ENCODE results near the gene GRM2.

Gene GRM2

DNA sequence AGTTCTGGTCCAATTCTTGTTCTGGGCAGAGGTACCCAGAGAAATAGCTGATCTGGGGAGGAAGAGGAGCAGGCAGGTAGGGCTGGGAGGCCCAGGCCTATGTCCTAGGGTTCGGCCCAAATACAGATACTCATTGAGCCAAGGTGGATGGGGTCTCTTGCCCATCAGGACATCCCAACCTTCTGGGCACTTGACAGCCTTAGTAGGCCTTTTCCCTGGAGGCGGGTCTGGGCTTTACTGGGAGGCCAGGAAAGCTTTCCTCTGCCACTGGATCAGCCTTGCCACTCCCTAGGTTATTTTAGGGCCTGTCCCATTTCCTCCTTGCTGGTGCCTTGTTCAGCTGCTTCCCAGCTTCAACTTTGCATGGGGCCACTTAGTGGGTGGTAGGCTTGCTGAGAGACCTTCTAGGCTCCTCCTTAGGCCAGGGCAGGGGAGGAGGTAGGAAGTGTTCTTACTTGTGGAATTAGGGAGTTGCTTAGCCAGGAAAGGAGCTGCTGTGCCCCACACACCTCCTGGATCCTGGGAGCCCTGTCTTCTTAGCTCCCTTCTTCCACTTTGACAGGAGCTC lies 26.1 kb upstream of the GRM2 start:
- DNase-seq: no peak

- DNase-seq: peak in 1 of 2 experiments; percentile 46
Observed at GRCh38 chr3:51681453-51681852, 25.4 kb upstream of the GRM2 start.

- DNase-seq: peak; percentile 75 to 82
Observed at GRCh38 chr3:51682079-51682478, 24.8 kb upstream of the GRM2 start.

GRCh38 chr3:51682526-51682925 lies 24.3 kb upstream of the GRM2 start:
- no peak for DNase-seq

DNA sequence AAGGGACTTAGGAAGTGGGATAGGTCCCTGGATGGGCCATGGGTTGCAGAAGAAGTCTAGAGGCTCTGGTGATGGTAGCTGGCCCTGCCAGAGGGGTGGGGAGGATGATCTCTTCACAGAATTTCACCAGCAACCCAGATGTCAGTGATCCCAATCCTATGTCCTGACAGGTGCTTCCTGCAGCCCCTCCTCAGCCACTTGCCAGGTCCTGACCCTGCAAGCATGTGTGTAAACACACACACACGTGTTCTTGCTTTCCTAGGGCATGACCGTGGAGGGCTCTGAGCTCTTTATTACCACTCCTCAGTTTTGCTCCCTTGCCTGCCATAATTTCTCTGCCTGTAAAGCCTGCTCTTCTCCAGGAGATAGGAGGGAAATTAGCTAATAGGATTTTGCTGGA lies 23.3 kb upstream of the GRM2 start:
- DNase-seq: no peak

- DNase-seq: no peak
Observed at GRCh38 chr3:51684971-51685751, 21.7 kb upstream of the GRM2 start.

GRCh38 chr3:51686056-51686455 lies 20.8 kb upstream of the GRM2 start:
- no peak for DNase-seq

GRCh38 chr3:51686512-51687215 lies 20.2 kb upstream of the GRM2 start:
- peak; percentile 86 to 87 for DNase-seq

- no peak for DNase-seq
Observed at GRCh38 chr3:51687431-51688205, 19.2 kb upstream of the GRM2 start.

GRCh38 chr3:51688206-51688600 lies 18.7 kb upstream of the GRM2 start:
- no peak for DNase-seq

- no peak for DNase-seq
Observed at GRCh38 chr3:51691021-51691420, 15.8 kb upstream of the GRM2 start.

DNA sequence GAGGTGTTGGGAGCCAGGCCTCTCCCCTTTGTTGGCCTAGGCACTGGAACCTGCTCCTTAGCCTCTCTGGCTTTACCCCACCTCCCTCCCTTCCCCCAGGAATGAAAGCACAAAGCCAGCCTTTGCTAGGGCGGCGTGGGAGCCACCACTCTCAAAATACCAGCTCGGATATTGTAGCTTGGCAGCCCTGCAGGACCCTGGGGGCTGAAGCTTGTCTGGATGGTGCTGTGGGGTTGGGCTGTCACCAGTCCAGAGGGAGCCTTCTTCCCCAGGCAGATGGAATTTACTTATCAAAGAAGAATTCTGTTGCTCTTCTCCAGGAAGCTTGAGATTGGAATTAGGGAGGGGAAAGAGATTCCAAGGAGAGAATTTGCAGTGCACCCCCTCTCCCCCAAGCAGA lies 14.9 kb upstream of the GRM2 start:
- DNase-seq: no peak

- DNase-seq: no peak
Observed at GRCh38 chr3:51692980-51693395, 13.9 kb upstream of the GRM2 start.

DNA sequence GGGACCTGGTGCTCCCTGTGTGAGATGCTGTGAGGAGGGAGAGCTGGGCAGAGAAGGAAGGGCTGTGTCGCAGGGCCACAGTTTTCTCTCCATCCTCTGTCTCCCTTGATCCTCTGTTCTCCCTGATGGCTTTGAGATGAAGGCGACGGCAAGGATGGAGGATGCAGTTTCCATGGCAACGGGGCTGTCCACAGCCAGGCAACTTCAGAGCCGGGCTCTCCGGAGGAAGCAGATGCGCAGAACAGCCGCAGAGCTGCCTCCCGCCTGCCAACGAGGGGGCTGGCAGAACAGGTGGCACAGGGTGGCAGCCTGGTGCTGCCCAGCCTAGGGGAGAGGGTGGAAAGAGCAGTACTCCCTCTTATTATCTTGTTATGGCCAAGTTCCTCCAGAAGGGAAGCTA lies 9.9 kb upstream of the GRM2 start:
- DNase-seq: no peak

DNA sequence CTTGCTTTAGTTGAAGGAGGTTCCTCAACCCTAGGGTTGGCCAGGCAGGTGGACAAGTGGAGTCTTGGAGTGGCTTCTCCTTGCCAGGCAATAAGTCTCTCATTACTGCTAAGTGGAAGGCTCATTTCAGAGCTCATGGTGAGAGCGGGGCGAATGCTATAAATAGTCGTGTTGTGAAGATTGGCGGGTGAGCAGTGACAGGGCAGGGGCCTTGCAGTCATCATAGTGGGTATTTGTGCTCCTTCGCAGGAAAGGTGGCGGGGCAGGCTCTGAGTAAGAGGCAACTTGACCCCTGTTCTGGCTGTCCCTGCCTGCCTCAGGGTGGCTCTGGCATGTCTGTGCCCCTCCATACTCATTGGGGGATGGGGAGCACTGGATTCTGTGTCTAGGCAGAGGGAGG lies 8.7 kb upstream of the GRM2 start:
- DNase-seq: no peak

DNA sequence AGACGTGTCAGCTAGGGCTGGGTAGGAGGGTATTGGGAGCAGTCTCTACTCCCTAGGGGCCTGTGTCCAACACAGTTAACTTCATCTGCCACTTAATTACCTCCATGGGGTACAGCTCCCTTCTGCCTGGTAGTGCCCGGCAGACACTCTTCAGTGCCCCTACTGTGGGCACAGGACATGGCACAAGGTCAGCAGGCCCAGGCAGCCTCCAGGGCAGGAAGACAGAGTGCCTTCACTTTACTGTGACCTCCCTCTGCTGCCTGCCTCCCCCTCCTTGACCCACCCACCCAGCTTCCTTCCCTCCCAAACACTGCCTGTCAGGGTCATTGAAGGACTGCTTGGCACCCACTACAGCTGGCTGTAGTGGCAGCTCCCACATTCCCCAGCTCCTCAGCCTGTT lies 6.5 kb upstream of the GRM2 start:
- DNase-seq: no peak

GRCh38 chr3:51702156-51702555 lies 4.7 kb upstream of the GRM2 start:
- DNase-seq: no peak

DNA sequence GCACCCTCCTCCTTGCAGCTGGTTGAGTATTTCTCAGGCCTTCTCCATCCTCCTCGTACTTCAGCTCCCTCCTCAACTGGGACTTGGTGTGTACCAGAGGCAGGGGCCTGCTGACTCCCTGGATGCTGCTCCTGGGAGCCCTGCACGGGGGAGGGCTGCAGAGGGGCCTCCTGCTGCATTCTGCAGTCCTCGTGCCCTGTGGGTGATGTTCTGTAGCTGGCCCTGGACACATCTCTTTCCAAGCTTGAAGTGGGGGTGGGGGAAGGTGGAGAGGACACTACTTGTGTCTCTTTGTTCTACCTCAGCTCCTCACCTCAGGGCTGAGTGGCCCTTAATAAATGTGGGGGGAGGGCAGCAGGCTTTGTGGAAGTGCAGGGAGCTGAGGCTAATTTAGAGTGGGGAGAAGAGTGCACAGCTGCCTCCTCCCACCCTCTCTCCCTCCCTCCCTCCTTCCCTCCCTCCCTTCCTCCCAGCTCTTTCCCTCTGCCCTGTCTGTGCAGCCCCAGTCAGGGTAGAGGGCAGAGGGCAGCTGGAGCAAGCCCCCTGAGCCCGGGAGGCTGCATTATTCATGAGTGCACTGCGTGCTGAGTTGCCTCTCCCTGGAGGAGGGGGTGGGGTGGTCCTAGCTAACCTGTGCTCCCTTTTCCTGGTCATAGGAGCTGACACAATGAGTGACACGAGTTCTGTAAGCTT lies 3.7 kb upstream of the GRM2 start:
- DNase-seq: no peak

GRCh38 chr3:51703761-51704510 lies 2.9 kb upstream of the GRM2 start:
- DNase-seq: no peak

- DNase-seq: no peak
Observed at GRCh38 chr3:51704511-51704950, 2.3 kb upstream of the GRM2 start.

DNA sequence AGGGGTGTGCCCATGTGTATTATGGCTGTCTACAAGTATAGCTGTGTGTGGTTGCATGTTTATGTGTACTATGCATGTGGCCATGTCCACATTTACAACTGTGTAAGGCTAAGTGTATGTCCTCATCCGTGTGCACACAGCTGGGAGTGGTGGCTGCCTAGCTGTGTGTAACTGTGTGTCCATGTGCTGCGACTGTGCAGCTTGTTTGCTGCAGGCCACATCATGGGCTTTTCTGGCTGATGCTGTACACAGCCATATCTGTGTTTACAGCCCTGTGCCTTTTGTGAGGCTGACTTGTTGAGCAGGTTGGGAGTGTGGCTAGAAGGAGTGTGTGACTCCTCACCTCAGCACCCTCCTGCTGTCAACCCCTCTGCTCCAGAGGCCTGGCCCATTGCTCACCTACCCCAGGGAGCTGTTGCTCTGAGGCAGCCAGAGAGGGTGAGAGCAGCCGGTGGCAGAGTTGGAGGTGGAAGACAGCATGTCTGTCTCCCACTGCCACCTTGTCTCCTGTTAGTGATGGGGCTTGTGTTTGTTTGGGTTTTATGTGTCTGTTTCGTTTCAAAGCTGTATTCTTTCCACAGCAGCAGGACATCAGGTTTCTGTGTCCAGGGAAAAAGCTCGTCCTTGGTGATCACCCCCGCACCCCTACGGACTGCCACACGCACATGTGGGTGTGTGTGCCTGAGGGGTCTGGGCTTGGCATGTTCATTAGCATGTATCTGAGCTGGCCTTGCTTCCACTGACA lies 1.4 kb upstream of the GRM2 start:
- DNase-seq: no peak

Measured in activated T-cell treated with anti-CD3 and anti-CD28 coated beads, Interleukin-2, amount 50 U/mL, for 48 hours (primary cell).